Esophagus muscularis mucosa (tissue), 3 donors: ENCODE measurements around the gene FAT3.

Experiments used
- POLR2A ChIP-seq: fragments of 450-650 bp; IDR thresholded peaks from one replicate; pipeline ENCODE4 v1.6.1; 2017; ENCODE audit warnings: antibody characterized with exemption, moderate library complexity, mild to moderate bottlenecking, low read depth
- TF ChIP-seq, protein P1 (sequence below), 3 experiments: fragments of 200-600 bp in 2 of 3; fragments of 450-650 bp in 1 of 3; sonication (generic) in 2 of 3; IDR thresholded peaks; one replicate each; pipeline ENCODE4 v1.5.1; 2017 to 2019; ENCODE audit warnings: antibody characterized with exemption in 3 of 3, mild to moderate bottlenecking in 2 of 3, moderate library complexity in 1 of 3

GRCh38 chr11:92190535-92191206 lies 33.9 kb upstream of the FAT3 start:
- TF ChIP-seq, protein P1, sequence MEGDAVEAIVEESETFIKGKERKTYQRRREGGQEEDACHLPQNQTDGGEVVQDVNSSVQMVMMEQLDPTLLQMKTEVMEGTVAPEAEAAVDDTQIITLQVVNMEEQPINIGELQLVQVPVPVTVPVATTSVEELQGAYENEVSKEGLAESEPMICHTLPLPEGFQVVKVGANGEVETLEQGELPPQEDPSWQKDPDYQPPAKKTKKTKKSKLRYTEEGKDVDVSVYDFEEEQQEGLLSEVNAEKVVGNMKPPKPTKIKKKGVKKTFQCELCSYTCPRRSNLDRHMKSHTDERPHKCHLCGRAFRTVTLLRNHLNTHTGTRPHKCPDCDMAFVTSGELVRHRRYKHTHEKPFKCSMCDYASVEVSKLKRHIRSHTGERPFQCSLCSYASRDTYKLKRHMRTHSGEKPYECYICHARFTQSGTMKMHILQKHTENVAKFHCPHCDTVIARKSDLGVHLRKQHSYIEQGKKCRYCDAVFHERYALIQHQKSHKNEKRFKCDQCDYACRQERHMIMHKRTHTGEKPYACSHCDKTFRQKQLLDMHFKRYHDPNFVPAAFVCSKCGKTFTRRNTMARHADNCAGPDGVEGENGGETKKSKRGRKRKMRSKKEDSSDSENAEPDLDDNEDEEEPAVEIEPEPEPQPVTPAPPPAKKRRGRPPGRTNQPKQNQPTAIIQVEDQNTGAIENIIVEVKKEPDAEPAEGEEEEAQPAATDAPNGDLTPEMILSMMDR (IDR thresholded peaks at IDR 0.05), result no peak
- TF ChIP-seq POLR2A, result no peak
